Stimulated activated CD4-positive, alpha-beta T cell treated with anti-CD3 and anti-CD28 coated beads, Interleukin-1b, Interleukin-23, amount 100 ng/mL, for 1 hour (primary cell): ENCODE results near the gene GINS1.
A peak's percentile ranks its signal among the peaks of the same experiment; 100 is the strongest.
"Not testable (repeated sequence)": the region's sequence is repeated elsewhere in the genome, so short reads cannot be mapped to it uniquely, and the experiment has no call there.

ENCODE experiments used
- DNase-seq, 2 donors: peaks; one replicate each; pipeline ENCODE4 v3.0.0-alpha.2; 2020; ENCODE audit warnings: low read depth in 2 of 2

Gene GINS1

DNA sequence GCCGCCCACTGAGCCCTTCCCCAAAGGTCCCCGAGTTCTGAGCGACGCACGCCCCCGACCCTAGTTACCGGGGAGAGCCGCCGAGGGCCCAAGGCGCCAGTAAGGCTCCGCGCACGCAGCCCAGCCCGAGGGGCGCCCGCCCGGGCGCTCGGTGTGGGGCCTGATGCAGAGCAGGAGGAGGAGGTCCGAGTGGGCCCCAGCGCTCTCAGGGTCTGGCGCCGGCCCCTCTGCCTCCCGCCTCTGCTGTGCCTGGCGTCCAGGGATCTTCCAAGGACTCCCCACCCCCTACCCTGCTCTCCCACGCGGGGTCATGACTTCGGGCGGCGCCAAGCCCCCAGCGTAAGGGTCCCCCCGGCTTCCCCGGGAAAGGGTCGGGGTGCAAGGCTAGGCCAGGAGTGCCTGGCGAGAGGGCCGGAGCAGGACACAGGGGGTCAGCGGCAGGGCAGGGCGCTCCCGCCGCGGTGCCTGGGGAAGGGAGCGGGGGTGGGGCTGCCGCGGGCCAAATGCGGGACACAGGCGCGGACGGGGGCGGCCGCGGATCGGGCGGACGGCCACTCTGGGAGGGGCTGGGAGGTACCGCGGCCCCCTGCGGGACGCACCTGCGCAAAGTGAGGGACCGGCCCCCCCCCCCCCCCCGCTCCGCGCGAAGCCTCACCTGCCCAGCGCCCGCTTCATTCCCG lies 17.5 kb upstream of the GINS1 start:
- DNase-seq: peak in 1 of 2 donors; percentile 4

DNA sequence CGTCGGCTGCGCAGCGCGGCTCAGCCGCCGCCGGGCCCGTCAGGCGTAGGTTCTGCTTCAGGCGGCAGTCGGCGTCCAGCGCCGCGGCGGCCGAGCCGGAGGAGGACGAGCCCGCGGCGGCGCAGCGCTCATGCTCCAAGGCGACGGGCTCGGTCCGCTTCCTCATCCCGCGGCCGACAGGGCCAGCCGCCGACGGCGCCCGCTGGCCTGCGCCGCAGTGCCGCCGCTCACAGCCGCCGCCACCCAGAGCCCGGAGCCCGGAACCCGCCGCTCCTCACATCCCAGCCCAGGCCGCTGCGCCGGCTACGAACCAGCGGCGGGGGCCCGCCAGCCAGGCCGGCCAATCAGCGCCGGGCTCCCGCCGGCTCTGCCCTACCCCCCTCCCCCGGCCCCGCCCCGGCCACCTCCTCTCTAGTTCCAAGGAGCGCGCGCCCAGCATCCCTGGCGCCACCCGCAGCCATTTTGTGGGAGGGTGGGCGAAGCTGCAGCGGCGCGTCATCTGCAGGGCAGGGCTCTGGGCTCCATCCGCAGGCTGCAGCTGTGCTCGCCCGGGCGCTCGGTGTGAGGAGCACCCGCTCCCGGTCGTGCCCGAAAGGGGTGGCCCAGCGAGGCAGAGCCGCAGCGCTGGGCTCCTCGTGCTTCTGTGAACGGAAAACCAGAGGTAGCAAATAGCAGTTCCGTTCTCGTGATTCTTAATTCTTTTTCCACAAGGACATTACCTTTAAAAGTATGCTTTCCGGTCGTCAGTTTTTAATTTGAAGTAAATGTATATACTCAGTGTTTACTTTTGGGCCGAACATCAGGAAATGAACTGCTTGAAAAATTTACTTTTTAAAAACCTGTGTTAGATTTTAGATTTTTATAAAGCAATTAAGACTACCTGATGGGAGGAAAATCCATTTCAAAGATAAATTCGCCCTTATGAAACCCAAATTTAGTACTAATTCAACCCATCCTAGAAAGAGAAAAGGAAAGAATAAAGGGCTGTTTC lies 16.6 kb upstream of the GINS1 start, which contains the start of gene ABHD12:
Gene ABHD12, minus strand, starts transcription at position 298 of the 991 bp plus-strand sequence. Its CDS starts 132 bp downstream, at position 166.
- DNase-seq: peak; percentile 84

DNA sequence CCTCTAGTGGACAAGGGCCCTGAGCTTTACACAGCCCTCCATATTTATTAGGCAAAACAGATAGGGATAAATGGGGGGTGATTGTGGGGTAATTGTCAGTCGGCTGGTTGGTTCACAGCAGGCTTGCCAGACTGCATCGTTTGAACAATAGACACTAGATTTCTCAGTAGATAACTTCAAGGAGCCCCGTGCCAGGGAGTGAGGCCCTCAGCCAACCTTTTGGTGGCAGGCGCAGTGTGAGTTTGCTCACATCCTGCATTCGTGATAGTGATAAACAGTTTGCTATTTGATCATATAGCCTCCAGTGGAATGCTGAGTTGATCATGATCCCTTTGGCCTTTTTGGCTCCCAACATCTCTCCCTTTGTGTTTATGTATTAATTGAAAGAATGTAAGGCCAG lies 13.2 kb upstream of the GINS1 start:
- no peak for DNase-seq

DNA sequence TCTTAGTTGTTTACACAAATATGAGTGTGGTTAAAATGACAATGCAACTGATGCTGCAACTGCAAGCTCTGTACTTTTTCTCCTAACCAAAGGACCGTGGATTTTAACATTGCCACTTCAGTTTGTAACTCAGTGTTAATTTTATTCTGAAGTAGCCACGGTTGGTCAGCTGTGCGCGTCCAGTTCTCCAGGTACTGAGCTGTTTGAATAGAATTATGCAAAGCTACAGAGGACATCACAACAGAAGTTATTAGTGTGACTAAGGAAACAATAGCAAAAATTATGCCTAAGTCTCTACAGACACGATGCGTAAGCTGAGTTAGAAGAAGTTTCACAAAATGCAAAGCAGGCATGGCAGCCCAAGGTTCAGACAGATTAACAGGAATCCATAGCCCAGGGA lies 12.5 kb upstream of the GINS1 start:
- DNase-seq: no peak

DNA sequence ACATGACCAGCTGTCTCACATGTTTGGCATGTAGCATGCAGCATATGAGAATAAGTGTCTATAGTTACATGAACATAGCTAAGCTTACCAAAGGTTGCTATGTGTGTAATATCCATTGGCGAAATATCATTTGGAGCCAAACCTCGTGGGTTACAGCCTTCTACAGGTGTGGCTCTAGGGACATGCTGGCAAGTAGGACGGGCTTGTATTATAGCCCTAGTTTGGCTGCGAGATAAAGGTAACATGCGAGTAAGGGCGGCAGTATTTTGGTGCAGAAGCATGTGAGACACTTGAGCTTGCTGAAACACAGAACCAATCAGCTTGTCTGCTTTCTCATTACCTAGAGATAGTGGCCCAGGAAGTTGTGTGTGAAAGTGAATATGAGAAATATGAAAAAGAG lies 10.4 kb upstream of the GINS1 start:
- DNase-seq: no peak

DNA sequence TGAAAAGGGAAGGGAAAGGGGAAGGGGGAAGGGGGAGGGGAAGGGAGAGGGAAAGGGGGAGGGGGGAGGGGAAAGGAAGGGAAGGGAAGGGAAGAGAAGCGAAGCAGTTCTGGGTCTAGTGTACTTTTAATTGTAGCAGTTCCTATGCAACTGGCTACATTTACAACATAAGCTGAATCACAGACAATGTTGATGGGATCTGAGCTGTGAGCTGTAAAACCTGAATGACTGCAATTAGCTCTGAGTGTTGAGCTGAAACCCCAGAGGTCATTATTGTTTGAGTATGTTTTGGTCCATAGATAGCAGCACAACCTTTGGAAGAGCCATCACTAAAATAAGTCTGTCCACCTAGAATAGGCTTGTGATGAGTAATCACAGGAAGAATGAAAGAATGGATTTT lies 9.7 kb upstream of the GINS1 start:
- DNase-seq: no peak

DNA sequence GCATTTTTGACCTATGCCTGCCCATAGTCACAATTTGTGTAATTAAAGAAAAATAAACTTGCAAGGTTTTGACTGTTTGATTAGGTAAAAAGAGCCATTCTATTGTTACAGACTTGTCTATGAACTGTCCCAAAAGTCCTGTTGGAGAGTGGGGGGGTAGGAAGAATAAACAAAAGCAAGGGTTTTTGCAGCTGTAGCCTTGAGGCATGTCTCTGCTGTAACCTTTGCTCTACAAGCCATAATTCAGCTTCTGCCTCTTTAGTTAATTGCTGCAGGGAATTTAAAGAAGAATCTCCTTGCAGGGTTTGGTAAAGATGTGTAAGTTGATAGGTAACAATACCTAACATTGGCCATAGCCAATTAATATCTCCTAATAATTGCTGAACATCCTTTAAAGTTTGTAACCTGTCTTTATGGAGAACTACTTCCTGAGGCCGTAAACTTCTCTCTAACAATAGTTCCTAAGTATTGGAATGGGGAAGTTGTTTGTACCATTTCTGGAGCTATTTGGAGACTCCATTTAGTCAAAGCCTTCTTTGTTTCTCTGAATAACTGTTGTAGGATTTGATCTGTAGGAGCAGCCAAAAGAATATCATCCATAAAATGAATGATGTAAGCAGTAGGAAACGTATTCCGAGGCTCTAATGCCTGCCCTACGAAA lies 9.0 kb upstream of the GINS1 start:
- DNase-seq: no peak

DNA sequence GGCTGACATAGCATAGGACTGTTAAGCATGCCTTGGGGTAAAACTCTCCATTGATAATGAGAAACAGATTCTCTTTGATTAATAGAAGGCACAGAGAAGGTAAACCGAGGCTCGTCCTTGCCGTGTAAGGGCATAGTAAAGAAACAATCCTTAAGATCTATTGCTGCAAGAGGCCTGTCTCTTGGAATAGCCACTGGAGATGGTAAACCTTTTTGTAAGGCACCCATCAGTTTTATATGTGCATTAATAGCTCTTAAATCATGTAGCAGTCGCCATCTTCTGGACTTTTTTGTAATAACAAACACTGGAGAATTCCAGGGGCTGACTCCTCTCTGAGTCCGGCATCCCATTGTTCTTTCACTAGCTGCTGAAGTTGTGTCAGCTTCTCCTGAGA lies 8.4 kb upstream of the GINS1 start:
- no peak for DNase-seq

DNA sequence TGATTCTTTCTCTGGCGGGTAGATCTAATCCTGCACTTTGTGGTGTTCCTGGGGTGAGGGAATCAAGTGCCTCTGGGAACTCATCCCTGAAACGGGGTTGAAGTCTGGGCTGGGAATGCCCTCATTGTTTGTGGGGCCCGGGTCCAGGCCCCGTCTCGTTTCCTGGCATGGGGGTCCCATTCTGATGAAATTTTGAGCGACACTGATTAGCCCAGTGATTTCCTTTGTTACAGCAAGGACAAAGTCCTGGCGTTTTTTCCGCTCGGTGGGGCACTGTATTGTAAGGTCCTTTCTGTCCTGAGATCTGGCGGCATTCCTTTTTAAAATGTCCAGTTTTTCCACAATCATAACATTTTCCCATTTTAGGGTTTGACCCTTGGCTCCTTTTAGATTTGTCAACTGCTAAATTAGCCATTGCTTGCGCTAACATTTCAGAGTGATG lies 7.2 kb upstream of the GINS1 start:
- DNase-seq: not testable (repeated sequence)

DNA sequence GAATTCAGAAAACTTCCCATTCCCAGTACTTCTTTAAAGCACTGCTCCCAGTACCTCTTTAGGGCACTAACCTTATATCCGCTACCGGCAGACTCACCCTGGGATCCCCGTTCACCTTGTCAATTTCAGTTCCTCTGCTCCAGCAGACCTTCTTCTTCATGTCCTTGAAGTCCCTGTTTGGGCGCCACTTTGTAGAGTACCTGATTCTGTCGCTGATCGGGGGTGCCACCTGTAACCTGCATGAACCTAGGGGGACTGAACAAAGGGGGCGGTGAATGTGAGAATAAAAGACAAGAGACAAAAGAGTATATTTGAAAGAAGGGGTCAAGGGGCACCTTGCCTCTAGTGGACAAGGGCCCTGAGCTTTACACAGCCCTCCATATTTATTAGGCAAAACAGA lies 4.9 kb upstream of the GINS1 start:
- DNase-seq: no peak

DNA sequence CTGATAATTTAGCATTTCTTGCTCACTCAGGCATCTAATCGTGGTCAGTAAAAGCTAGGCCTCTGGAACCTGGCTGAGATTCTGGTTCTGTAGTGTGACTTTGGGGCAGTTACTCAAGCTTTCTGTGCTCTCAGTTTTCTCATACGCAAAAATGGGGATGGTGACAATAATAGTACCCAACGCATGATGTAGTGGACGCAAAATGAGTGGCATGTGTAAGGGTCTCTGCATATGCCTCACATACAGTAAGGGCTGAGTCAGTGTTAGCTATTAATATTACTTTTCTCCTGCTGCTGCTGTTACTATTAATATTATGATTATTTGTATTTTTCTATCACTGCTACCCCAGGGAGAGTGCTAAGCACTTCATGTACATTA lies 686 bp downstream of the GINS1 start:
- DNase-seq: no peak

DNA sequence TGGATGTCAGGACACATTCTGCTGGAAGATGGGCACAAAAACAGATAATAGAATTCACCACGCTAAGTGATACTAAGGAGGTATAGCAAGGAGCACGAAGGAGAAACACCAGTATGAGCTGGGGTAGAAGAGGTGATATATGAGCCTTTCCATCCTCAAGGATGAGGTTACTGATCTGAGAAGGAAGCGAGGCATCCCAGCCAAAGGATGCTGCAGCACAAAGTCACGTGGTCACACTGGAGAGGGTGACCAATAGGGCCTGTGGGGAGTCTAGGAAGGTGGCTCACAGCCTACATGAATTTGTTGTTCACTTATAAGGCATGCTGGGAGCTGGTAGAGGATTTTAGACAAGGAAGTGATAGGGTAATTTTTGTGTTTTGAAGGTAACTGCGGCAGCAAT lies 1.4 kb downstream of the GINS1 start:
- DNase-seq: no peak

DNA sequence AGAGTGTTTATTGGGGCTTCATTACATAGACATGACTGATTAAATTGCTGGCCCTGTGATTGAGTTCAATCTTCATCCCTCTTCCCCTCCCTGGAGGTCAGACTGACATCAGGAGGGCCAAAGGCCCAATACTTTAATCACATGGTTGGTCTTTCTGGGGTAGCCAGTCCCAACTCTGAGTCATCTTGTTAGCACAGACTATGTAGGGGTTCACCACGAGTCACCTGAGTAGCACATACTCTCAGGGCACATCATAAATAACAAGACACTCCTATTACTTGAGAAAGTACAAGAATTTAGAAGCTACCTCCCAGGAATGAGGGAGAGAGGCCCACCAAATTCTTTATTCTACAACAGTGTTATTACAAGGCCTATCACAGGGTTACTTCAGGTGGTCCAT lies 11.3 kb downstream of the GINS1 start:
- DNase-seq: no peak

DNA sequence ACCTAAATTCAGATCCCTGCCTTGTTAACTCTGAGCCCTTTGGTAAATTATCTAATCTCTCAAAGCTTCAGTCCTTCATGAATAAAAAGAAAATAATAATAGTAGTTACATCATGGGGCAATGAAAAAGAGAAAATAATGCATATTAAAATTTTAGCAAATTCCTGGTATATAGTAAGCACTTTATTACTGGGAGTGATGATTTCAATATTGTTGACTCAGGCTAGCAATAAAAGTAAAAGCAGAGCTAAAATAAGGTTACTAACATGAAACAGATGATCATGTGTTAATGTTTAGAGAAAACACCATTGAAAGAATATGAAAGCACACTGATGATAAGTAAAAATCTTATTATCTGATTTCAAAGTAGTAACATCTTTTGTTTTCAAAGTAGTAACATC lies 13.6 kb downstream of the GINS1 start:
- no peak for DNase-seq

DNA sequence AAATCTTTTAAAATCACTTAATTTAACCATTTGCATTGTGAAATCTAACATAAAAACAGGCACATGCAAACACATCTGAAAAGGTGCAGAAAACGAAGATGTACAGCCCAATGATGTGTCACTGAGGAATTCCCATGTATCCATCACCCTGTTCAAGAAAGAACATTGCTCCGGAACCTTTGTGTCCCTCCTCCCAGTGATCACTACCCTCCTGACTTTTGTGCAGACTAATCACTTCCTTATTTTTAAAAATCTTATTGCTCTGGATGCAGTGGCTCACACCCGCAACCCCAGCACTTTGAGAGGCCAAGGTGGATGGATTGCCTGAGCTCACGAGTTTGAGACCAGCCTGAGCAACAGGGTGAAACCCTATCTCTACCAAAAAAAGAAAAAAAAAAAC lies 14.6 kb downstream of the GINS1 start:
- no peak for DNase-seq

DNA sequence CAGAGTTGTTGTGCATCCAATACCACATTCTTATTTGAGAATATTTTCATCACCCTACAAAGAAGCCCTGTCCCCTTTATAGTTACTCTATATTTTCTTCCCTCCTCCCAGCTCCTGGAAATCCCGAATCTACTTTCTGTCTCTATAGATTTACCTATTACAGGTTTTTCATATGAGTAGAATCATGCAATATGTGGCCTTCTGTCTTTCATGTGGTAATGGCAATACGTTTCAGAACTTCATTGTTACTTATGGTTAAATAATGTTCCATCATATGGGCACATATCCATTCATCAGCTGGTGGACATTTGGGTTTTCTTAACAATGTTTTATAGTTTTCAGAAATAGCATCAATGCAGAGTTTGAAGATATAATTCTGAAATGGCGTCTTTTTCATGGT lies 17.1 kb downstream of the GINS1 start:
- no peak for DNase-seq

DNA sequence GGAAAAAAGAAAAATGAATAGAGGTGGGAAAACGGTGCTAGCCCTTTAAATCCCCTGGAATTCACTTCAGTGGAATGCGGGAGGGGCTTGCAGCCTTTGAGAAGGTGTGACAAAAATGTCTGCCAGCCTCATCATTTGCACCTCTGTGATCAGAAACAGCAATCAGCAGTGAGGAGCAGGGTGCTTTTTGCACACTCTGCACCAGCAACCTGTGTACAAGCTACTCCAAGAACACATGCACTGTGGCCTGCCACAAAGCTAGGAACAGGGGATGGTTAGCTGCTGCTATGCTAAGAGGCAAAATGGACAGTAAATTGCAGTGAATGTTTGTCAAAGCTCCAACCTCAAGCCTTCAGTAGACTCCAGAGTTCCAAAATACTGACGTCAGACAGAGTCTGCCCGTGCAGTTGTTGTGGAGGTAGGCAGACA lies 29.7 kb downstream of the GINS1 start:
- DNase-seq: no peak

DNA sequence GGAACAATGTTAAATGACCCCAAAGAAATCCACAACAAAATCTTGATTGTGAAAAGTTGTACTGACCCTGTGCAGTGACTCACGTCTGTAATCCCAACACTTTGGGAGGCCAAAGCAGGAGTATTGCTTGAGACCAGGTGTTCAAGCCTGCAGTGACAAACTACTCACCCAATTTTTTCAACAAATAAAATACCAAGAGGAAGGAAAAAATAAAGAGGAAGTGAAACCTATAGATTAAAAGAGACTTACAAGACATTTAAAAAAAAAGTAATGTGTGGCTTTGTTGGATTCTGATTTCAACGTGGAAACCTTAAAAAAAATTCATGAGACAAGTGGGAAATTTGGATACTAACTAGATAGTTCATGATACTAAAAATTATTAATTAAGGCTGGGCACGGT lies 31.9 kb downstream of the GINS1 start:
- no peak for DNase-seq

DNA sequence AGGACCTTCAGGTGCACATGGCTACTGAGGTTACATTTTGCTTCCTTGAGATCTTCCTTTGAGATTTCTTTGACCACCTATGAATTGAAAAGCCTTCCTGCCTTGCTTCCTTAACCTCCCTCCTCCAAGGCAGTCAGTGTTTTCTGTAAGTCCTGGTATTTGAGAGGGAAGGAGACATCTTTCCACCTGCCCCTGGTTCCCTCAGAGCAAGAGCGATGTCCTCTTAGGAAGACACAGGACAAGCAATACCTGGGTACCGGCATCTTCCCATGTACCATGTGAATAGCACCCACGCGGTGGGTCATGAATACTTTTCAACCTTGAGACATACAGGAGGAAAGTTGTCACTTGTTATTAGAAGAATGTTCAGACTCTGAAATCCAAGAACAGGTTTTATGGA lies 37.1 kb downstream of the GINS1 start:
- no peak for DNase-seq

DNA sequence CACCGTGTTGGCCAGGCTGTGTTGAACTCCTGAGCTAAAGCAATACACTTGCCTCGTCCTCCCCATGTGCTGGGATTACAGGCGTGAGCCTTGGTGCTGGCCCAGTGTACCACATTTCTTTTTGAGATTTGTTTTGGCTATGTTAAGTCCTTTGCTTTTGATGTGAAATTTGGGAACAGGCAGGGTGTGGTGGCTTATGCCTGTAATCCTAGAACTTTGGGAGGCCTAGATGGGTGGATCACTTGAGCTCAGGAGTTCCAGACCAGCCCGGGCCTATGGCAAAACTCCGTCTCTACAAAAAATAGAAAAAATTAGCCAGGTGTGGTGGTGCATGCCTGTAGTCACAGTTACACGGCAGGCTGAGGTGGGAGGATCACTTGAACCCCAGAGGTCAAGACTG lies 40.2 kb downstream of the GINS1 start:
- DNase-seq: no peak

DNA sequence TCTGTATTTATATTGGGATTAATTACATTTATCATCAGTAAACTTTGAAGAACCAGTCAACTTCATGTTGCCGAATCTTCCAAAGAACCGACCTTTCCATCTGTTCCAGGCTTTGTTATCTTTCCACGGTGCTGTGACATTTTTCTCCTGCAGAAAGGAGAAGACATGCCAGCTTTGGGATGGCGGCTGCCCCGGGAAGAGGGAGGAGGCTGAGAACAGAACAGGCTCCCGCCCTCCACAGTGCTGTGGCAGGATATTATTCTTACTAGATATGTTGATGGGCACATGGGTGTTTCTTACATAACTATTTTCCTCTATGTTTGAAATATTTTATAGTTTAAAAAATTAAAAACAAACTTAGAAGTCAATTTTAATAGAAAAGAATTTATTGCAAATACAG lies 44.9 kb downstream of the GINS1 start:
- DNase-seq: no peak

DNA sequence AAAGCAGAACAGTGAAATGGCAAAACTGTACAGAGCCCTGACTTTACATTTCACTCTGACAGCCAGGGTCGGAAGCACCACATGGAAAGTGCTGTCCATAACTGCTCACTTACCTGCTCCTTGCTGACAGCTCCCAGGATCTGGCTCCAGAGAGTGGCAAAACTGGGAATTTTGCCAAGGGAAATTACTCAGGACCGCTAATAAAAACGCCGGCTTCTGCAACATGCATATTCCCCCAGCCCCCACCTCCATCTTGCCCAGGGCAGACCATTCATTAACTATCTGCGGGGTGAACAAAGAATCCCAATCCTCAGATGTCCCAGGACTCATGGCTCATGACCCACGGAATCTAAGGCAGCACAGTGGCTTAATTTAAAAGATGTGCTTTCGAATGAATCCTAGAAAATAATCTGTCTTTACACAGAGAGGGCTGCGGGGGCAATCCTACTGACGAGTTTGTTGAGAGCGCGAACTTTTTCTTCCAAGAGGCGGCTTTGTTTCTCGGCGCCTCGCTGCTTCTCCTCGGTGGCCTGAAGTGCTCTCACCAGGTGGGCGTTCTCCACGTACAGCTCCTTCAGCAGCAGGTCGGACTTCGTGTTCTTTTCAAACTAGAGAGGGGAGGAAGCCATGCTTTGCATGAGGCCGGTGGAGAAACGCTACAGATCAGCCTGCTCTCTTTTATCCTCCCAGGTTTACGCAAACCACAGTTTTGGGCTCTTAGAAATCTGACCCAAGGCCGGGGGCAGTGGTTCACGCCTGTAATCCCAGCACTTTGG lies 45.8 kb downstream of the GINS1 start:
- DNase-seq: no peak
